ENCODE measurements around the gene IGF1R. TPM values are rescaled to one million over a fixed set of nuclear protein-coding genes. Genes with fewer than 3 reads are reported as not detected.

IGF1R gene
- total and polyA plus RNA-seq, 2 of the 13 experiments (the other 11 are each of a cell fraction or from before 2014, with no cell fraction given), result 15.9 to 18.4 TPM

- TF ChIP-seq ZSCAN5A (CRISPR knock-in tag; IDR thresholded peaks at IDR 0.05; ENCODE audit: borderline replicate concordance), result peak; percentile 79; the same call in 1 of the 2 replicates
- peak; percentile 22; the same call in 1 of the 2 replicates for TF ChIP-seq KAT8 (CRISPR knock-in tag; IDR thresholded peaks at IDR 0.05)
- peak; percentile 51; the same call in 1 of the 2 replicates for TF ChIP-seq SOX13 (IDR thresholded peaks at IDR 0.05)
- peak in 1 of 2 experiments; percentile 94; a peak in 2 of 4 replicates for TF ChIP-seq SOX13 (CRISPR knock-in tag; conservative IDR thresholded peaks at IDR 0.05 in 1 of 2, IDR thresholded peaks at IDR 0.05 in 1 of 2)
- no peak for TF ChIP-seq ZBTB1 (CRISPR knock-in tag; IDR thresholded peaks at IDR 0.05; ENCODE audit: borderline replicate concordance)
- TF ChIP-seq ZNF503 (CRISPR knock-in tag; IDR thresholded peaks at IDR 0.05), result peak; percentile 88
- TF ChIP-seq RAD51 (IDR thresholded peaks at IDR 0.05; ENCODE audit: borderline replicate concordance), result no peak
- 0 out of 2 replicates have a peak, but pooled peaks have one; percentile 30 for TF ChIP-seq ARNT2 (CRISPR knock-in tag; IDR thresholded peaks at IDR 0.05; ENCODE audit: low read depth)
- peak; percentile 40; the same call in 1 of the 2 replicates for TF ChIP-seq ZNF615 (CRISPR knock-in tag; IDR thresholded peaks at IDR 0.05; ENCODE audit: borderline replicate concordance)
- TF ChIP-seq ZFY (CRISPR knock-in tag; IDR thresholded peaks at IDR 0.05), result 0 out of 2 replicates have a peak, but pooled peaks have one; percentile 16
- peak; percentile 58; the same call in 1 of the 2 replicates for TF ChIP-seq NR2F6 (IDR thresholded peaks at IDR 0.05)
- TF ChIP-seq NR2F6 (CRISPR knock-in tag; IDR thresholded peaks at IDR 0.05), result no peak
- TF ChIP-seq SAP130 (CRISPR knock-in tag; IDR thresholded peaks at IDR 0.05; ENCODE audit: low read depth), result peak; percentile 67; the same call in 1 of the 2 replicates
- TF ChIP-seq CHD4 (IDR thresholded peaks at IDR 0.05; ENCODE audit: borderline replicate concordance, low read length), result peak; percentile 71; the same call in 1 of the 2 replicates
These were observed 23.0 kb downstream of the IGF1R start (continued) for GRCh38 chr15:98671060-98672008.
